Tibial nerve (tissue), 3 donors: ENCODE data around the gene VASP.

Experiments used
- CTCF ChIP-seq, 5 experiments: fragments of 200-600 bp in 3 of 5; fragments of 450-650 bp in 2 of 5; sonication (generic) in 3 of 5; IDR thresholded peaks; one replicate each; pipeline ENCODE4 v1.5.1; 2016 to 2019; ENCODE audit warnings: antibody characterized with exemption in 5 of 5, mild to moderate bottlenecking in 3 of 5, moderate library complexity in 2 of 5
- POLR2A ChIP-seq, 2 donors: fragments of 450-650 bp; IDR thresholded peaks; one replicate each; pipeline ENCODE4 v1.6.1; 2017; ENCODE audit warnings: antibody characterized with exemption in 2 of 2, mild to moderate bottlenecking in 2 of 2, moderate library complexity in 2 of 2

- TF ChIP-seq CTCF (IDR thresholded peaks at IDR 0.05): no peak
- TF ChIP-seq POLR2A (IDR thresholded peaks at IDR 0.05): no peak
These were observed 15.0 kb downstream of the VASP start for GRCh38 chr19:45522010-45522941.
